Liver (tissue), 9 donors: ENCODE data around the gene TNFSF13. TPM values are rescaled to one million over a fixed set of nuclear protein-coding genes. Genes with fewer than 3 reads are reported as not detected.

Source experiments
- DNase-seq: peaks from one replicate; pipeline ENCODE4 v3.0.0-alpha.2; 2017; ENCODE audit warnings: low spot score
- H3K27ac ChIP-seq, 2 donors: one replicate each; pipeline ENCODE4 v1.7.0; 2013; ENCODE audit warnings: inconsistent platforms in 2 of 2, low read length in 2 of 2, control low read depth in 1 of 2, low read depth in 1 of 2, mild to moderate bottlenecking in 1 of 2
- H3K27me3 ChIP-seq, 4 donors: one replicate each; pipeline versions ENCODE4 v1.6.1 to v1.7.0; 2013; ENCODE audit warnings: low read length in 3 of 4, inconsistent platforms in 1 of 4, mild to moderate bottlenecking in 1 of 4, moderate library complexity in 1 of 4; ENCODE audit not compliant: control insufficient read depth in 4 of 4, insufficient read depth in 4 of 4
- H3K36me3 ChIP-seq, 4 donors: one replicate each; pipeline versions ENCODE4 v1.6.1 to v1.7.0; 2013; ENCODE audit warnings: low read length in 3 of 4, mild to moderate bottlenecking in 3 of 4, low read depth in 1 of 4, moderate library complexity in 1 of 4; ENCODE audit not compliant: control insufficient read depth in 4 of 4, insufficient read depth in 3 of 4
- H3K4me1 ChIP-seq, 4 donors: one replicate each; pipeline versions ENCODE4 v1.6.1 to v1.7.0; 2013; ENCODE audit warnings: low read length in 3 of 4, mild to moderate bottlenecking in 3 of 4, moderate library complexity in 1 of 4; ENCODE audit not compliant: control insufficient read depth in 4 of 4, insufficient read depth in 4 of 4
- H3K4me3 ChIP-seq, 3 donors: one replicate each; pipeline versions ENCODE4 v1.6.1 to v1.7.0; 2013; ENCODE audit warnings: low read length in 3 of 3, control low read depth in 1 of 3, low read depth in 1 of 3, mild to moderate bottlenecking in 1 of 3
- H3K9ac ChIP-seq, 2 donors: one replicate each; pipeline ENCODE4 v1.7.0; 2013; ENCODE audit warnings: low read length in 2 of 2, mild to moderate bottlenecking in 2 of 2, moderate library complexity in 2 of 2, control low read depth in 1 of 2, low read depth in 1 of 2
- H3K9me3 ChIP-seq, 4 donors: one replicate each; pipeline versions ENCODE4 v1.6.1 to v1.7.0; 2013; ENCODE audit warnings: low read length in 3 of 4; ENCODE audit not compliant: control insufficient read depth in 4 of 4
- ATF3 ChIP-seq: IDR thresholded peaks from 2 replicates; pipeline ENCODE4 v1.6.1; 2016; ENCODE audit warnings: antibody characterized with exemption
- CTCF ChIP-seq: fragments of 150-350 bp; IDR thresholded peaks from 2 replicates; pipeline ENCODE4 v1.5.1; 2017; ENCODE audit warnings: improper control_type of control experiment, low read depth, low read length; ENCODE audit not compliant: missing input control
- EGR1 ChIP-seq, 2 donors: IDR thresholded peaks; 2 replicates each; pipeline ENCODE4 v1.6.1; 2016 to 2018; ENCODE audit warnings: antibody characterized with exemption in 2 of 2, low read depth in 2 of 2
- FOXA1 ChIP-seq: IDR thresholded peaks from 2 replicates; pipeline ENCODE4 v1.6.1; 2016; ENCODE audit warnings: antibody characterized with exemption
- FOXA2 ChIP-seq: IDR thresholded peaks from 2 replicates; pipeline ENCODE4 v1.6.1; 2016; ENCODE audit warnings: antibody characterized with exemption
- GABPA ChIP-seq, 2 donors: IDR thresholded peaks in 1 of 2; conservative IDR thresholded peaks in 1 of 2; 2 replicates each; pipeline ENCODE4 v1.6.1; 2016; ENCODE audit warnings: antibody characterized with exemption in 2 of 2, mild to moderate bottlenecking in 1 of 2, moderate library complexity in 1 of 2
- HNF4A ChIP-seq, 2 donors: conservative IDR thresholded peaks; 2 replicates each; pipeline ENCODE4 v1.6.1; 2016; ENCODE audit warnings: antibody characterized with exemption in 2 of 2, mild to moderate bottlenecking in 2 of 2
- HNF4G ChIP-seq: IDR thresholded peaks from 2 replicates; pipeline ENCODE4 v1.6.1; 2016; ENCODE audit warnings: antibody characterized with exemption
- JUND ChIP-seq, 2 donors: IDR thresholded peaks; 2 replicates each; pipeline ENCODE4 v1.6.1; 2016; ENCODE audit warnings: antibody characterized with exemption in 2 of 2
- MAX ChIP-seq: IDR thresholded peaks from 2 replicates; pipeline ENCODE4 v1.6.1; 2016; ENCODE audit warnings: antibody characterized with exemption
- NR2F2 ChIP-seq: IDR thresholded peaks from 2 replicates; pipeline ENCODE4 v1.6.1; 2016; ENCODE audit warnings: antibody characterized with exemption
- RXRA ChIP-seq, 2 donors: IDR thresholded peaks; 2 replicates each; pipeline ENCODE4 v1.6.1; 2017 to 2018; ENCODE audit warnings: antibody characterized with exemption in 2 of 2, mild to moderate bottlenecking in 1 of 2
- TAF1 ChIP-seq: conservative IDR thresholded peaks from 2 replicates; pipeline ENCODE4 v1.6.1; 2016; ENCODE audit warnings: antibody characterized with exemption, mild to moderate bottlenecking
- YY1 ChIP-seq: IDR thresholded peaks from 2 replicates; pipeline ENCODE4 v1.6.1; 2016; ENCODE audit warnings: antibody characterized with exemption, mild to moderate bottlenecking
- ZBTB33 ChIP-seq: IDR thresholded peaks from 2 replicates; pipeline ENCODE4 v1.6.1; 2016; ENCODE audit warnings: antibody characterized with exemption
- WGBS: extraction: QIAGEN DNeasy Blood & Tissue Kit; methylation state at CpG from one replicate; pipeline ENCODE4 v1.1.7; 2013; 5-methylcytosine and 5-hydroxymethylcytosine counted together
- polyA plus RNA-seq, 2 donors: library from polyadenylated mRNA; stranded (reverse) in 1 of 2; unstranded in 1 of 2; fragments of 200-250 nt in 1 of 2; fragments of >200 nt in 1 of 2; fragmentation: Nextera tagmentation in 1 of 2; extraction: Ambion mirVana in 1 of 2; gene quantifications; one replicate each; pipeline versions ENCODE4 v1.2.1 to v1.2.3, GENCODE V29; 2013 to 2015
- total RNA-seq, 2 donors: library from RNA; depleted of rRNA; stranded (reverse); fragments of >200 nt; gene quantifications; one replicate each; pipeline ENCODE4 v1.2.3, GENCODE V29; 2014
- donor health status: healthy.
- donor health status: healthy.
- donor health status: healthy.
- donor health status: healthy.
- donor health status: healthy.

The TNFSF13 gene
- total and polyA plus RNA-seq, 4 donors = 1.4 to 9.3 (median 4.5) TPM

GRCh38 chr17:7541074-7541621 is 17.4 kb upstream of the TNFSF13 start:
- no peak overlapping the region for H3K9ac ChIP-seq
- no peak for DNase-seq
- no peak for TF ChIP-seq TAF1
- no peak for TF ChIP-seq MAX
- TF ChIP-seq HNF4G = no peak
- no peak for TF ChIP-seq YY1
- no peak for TF ChIP-seq HNF4A (conservative IDR thresholded peaks at IDR 0.05)
- no peak for TF ChIP-seq ATF3
- no peak for TF ChIP-seq NR2F2
- no peak for TF ChIP-seq EGR1 (IDR thresholded peaks at IDR 0.05; ENCODE audit: low read depth in 2 of 2)
- TF ChIP-seq CTCF = no peak

GRCh38 chr17:7544911-7545310 is 13.6 kb upstream of the TNFSF13 start:
- Histone ChIP-seq H3K4me1 (peaks cover 2 to 14% (median 8%) of the 10 kb centered on the region in 4 donors), H3K9me3 (no peaks in the 10 kb centered on the region), H3K9ac (no peak overlapping the region), H3K27ac (no peak overlapping the region), H3K4me3 (no peak overlapping the region), H3K36me3 (no peaks in the 10 kb centered on the region), H3K27me3 (no peaks in the 10 kb centered on the region)
- DNase-seq = no peak
- TF ChIP-seq FOXA1 (no peak), NR2F2 (no peak), JUND (IDR thresholded peaks at IDR 0.05) (no peak), ATF3 (no peak), ZBTB33 (no peak), TAF1 (no peak), RXRA (IDR thresholded peaks at IDR 0.05) (no peak), MAX (no peak), GABPA (IDR thresholded peaks at IDR 0.05 in 1 of 2, conservative IDR thresholded peaks at IDR 0.05 in 1 of 2) (no peak), FOXA2 (no peak)
- 69% methylated on average over 6 of the region's 6 CpGs for WGBS

More at GRCh38 chr17:7541074-7541621, 17.4 kb upstream of the TNFSF13 start:
- peaks cover 0 to 2% (median 0%) of the 10 kb centered on the region in 4 donors for H3K4me1 ChIP-seq
- H3K4me3 ChIP-seq = no peak overlapping the region
- WGBS = 70% methylated on average over 9 of the region's 9 CpGs
- no peaks in the 10 kb centered on the region for H3K27me3 ChIP-seq
- H3K36me3 ChIP-seq = no peaks in the 10 kb centered on the region
- no peak overlapping the region for H3K27ac ChIP-seq
- H3K9me3 ChIP-seq = peaks cover 0 to 14% (median 5%) of the 10 kb centered on the region in 4 donors
